BLaER1 treated with 17β-estradiol and CSF1 and Interleukin-3, amounts not matched to agents 10 nM and 100 nM (cell line): ENCODE data around the gene KCNQ4.
A peak's percentile ranks its signal among the peaks of the same experiment; 100 is the strongest.

Source experiments
- H3K27ac ChIP-seq, 11 experiments: shearing (Covaris generic); formaldehyde crosslinking; 2 replicates each; pipeline ENCODE4 v1.8.1; 2022
- H3K27me3 ChIP-seq, 11 experiments: shearing (Covaris generic); formaldehyde crosslinking; 2 replicates each; pipeline ENCODE4 v1.8.1; 2022
- H3K36me3 ChIP-seq, 11 experiments: shearing (Covaris generic); formaldehyde crosslinking; 2 replicates each; pipeline ENCODE4 v1.8.1; 2022
- H3K4me1 ChIP-seq, 10 experiments: shearing (Covaris generic); formaldehyde crosslinking; 2 replicates each; pipeline ENCODE4 v1.8.1; 2022
- H3K4me2 ChIP-seq, 11 experiments: shearing (Covaris generic); formaldehyde crosslinking; 2 replicates each; pipeline ENCODE4 v1.8.1; 2022
- H3K4me3 ChIP-seq, 10 experiments: shearing (Covaris generic); formaldehyde crosslinking; 2 replicates each; pipeline ENCODE4 v1.8.1; 2022
- H3K9ac ChIP-seq, 11 experiments: shearing (Covaris generic); formaldehyde crosslinking; 2 replicates each; pipeline ENCODE4 v1.8.1; 2022
- H3K9me3 ChIP-seq, 11 experiments: shearing (Covaris generic); formaldehyde crosslinking; replicated peaks in 1 of 11; 2 replicates each; pipeline ENCODE4 v1.8.1; 2022
- H4K20me1 ChIP-seq, 11 experiments: shearing (Covaris generic); formaldehyde crosslinking; 2 replicates each; pipeline ENCODE4 v1.8.1; 2022
- Cebpa-rat ChIP-seq, 11 experiments: shearing (Covaris generic); IDR thresholded peaks; 2 replicates each; pipeline ENCODE4 v1.8.1; 2022

KCNQ4 gene

GRCh38 chr1:40762144-40762923, 21.3 kb upstream of the KCNQ4 start:
- H4K20me1 ChIP-seq, result peaks cover 0 to 31% (median 3%) of the 10 kb centered on the region in 11 experiments; a peak in 10 of 22 replicates
- TF ChIP-seq Cebpa-rat (IDR thresholded peaks at IDR 0.05), result no peak
- H3K36me3 ChIP-seq, result peaks cover 86 to 99% (median 95%) of the 10 kb centered on the region in 11 experiments
- H3K4me1 ChIP-seq, result peaks cover 8 to 35% (median 29%) of the 10 kb centered on the region in 10 experiments
- no peaks in the 10 kb centered on the region for H3K27me3 ChIP-seq
- no peaks in the 10 kb centered on the region for H3K9me3 ChIP-seq
- no peak overlapping the region for H3K4me3 ChIP-seq
- peak overlapping the region in 8 of 11 experiments; percentile 3 to 83 (median 48); a peak in 13 of 22 replicates for H3K4me2 ChIP-seq
- peak overlapping the region in 1 of 11 experiments; percentile 16; a peak in 1 of 22 replicates for H3K9ac ChIP-seq
- H3K27ac ChIP-seq, result peak overlapping the region in 2 of 11 experiments; percentile 35 to 57; a peak in 2 of 22 replicates

DNA sequence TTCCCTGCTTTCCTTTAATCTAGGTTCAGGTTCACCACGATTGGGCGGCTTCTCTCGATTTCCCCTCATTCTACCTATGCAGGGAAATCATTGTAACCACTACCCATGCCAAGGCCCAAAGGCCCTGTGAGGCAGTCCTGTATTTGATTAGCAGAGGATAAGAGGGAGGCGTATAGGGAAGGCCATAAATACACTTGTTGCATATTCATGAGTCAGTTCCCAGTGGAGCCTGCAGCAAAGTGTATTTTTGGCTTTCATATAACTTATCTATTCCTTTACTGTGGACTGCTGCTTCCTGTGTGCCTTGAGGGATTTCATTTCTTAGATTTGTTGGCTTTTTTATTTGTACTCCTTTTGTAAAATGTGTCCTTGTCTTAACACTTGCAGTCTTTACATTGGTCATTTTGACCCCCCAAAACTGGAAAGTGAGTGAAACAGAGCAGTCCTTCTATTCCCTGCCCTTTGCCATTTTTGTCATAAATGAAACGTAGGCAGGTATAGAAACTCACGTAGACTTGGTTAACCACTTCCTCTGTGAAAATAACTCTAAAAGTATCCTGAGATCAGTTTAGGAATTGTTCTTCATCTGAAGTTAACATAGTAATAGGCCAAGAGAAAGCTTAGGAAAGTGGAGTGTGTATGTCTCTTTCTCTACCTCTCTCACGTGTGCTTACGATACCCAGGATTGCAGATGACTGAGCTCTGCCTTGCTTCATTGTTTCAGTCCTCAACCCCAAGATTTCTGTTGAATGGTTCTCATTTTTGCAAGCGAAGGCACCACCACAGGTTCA, 19.6 kb upstream of the KCNQ4 start:
- peak overlapping the region in 9 of 11 experiments; percentile 37 to 84 (median 72); a peak in 18 of 22 replicates for H3K4me2 ChIP-seq
- no peak for TF ChIP-seq Cebpa-rat (IDR thresholded peaks at IDR 0.05)
- peak overlapping the region in 1 of 11 experiments; percentile 27; a peak in 1 of 22 replicates for H3K27ac ChIP-seq
- H3K27me3 ChIP-seq, result no peaks in the 10 kb centered on the region
- peaks cover 86 to 98% (median 95%) of the 10 kb centered on the region in 11 experiments for H3K36me3 ChIP-seq
- peaks cover 0 to 32% (median 3%) of the 10 kb centered on the region in 11 experiments; a peak in 9 of 22 replicates for H4K20me1 ChIP-seq
- no peak overlapping the region; a peak in 1 of 20 replicates for H3K4me3 ChIP-seq
- peaks cover 8 to 36% (median 32%) of the 10 kb centered on the region in 10 experiments for H3K4me1 ChIP-seq
- no peaks in the 10 kb centered on the region for H3K9me3 ChIP-seq
- peak overlapping the region in 4 of 11 experiments; percentile 2 to 51 (median 28); a peak in 1 of 22 replicates for H3K9ac ChIP-seq

GRCh38 chr1:40764981-40765380, 18.6 kb upstream of the KCNQ4 start:
- Histone ChIP-seq H3K4me1 (peaks cover 14 to 47% (median 42%) of the 10 kb centered on the region in 10 experiments), H3K9me3 (no peaks in the 10 kb centered on the region), H3K4me3 (no peak overlapping the region), H4K20me1 (peaks cover 0 to 39% (median 3%) of the 10 kb centered on the region in 11 experiments; a peak in 10 of 22 replicates), H3K36me3 (peaks cover 81 to 98% (median 93%) of the 10 kb centered on the region in 11 experiments), H3K27ac (no peak overlapping the region), H3K27me3 (no peaks in the 10 kb centered on the region), H3K9ac (no peak overlapping the region), H3K4me2 (no peak overlapping the region)
- no peak for TF ChIP-seq Cebpa-rat (IDR thresholded peaks at IDR 0.05)

- Histone ChIP-seq H3K9ac (no peak overlapping the region), H3K4me2 (no peak overlapping the region), H3K36me3 (peaks cover 77 to 98% (median 91%) of the 10 kb centered on the region in 11 experiments), H3K27me3 (no peaks in the 10 kb centered on the region), H3K27ac (no peak overlapping the region), H3K4me1 (peaks cover 14 to 53% (median 50%) of the 10 kb centered on the region in 10 experiments), H3K4me3 (no peak overlapping the region), H4K20me1 (peaks cover 0 to 39% (median 8%) of the 10 kb centered on the region in 11 experiments; a peak in 12 of 22 replicates), H3K9me3 (no peaks in the 10 kb centered on the region)
- no peak for TF ChIP-seq Cebpa-rat (IDR thresholded peaks at IDR 0.05)
Observed at GRCh38 chr1:40766017-40766416, 17.6 kb upstream of the KCNQ4 start.

GRCh38 chr1:40766560-40766959, 17.0 kb upstream of the KCNQ4 start:
- no peaks in the 10 kb centered on the region for H3K27me3 ChIP-seq
- no peak overlapping the region for H3K4me3 ChIP-seq
- peaks cover 0 to 39% (median 8%) of the 10 kb centered on the region in 11 experiments; a peak in 12 of 22 replicates for H4K20me1 ChIP-seq
- no peak overlapping the region for H3K27ac ChIP-seq
- H3K9me3 ChIP-seq, result no peaks in the 10 kb centered on the region
- TF ChIP-seq Cebpa-rat (IDR thresholded peaks at IDR 0.05), result no peak
- H3K36me3 ChIP-seq, result peaks cover 77 to 98% (median 91%) of the 10 kb centered on the region in 11 experiments
- peaks cover 14 to 53% (median 48%) of the 10 kb centered on the region in 10 experiments for H3K4me1 ChIP-seq
- no peak overlapping the region for H3K4me2 ChIP-seq
- H3K9ac ChIP-seq, result no peak overlapping the region

GRCh38 chr1:40768146-40768990, 15.2 kb upstream of the KCNQ4 start:
- H3K4me2 ChIP-seq, result no peak overlapping the region
- no peak for TF ChIP-seq Cebpa-rat (IDR thresholded peaks at IDR 0.05)
- no peak overlapping the region for H3K27ac ChIP-seq
- H4K20me1 ChIP-seq, result peaks cover 0 to 30% (median 4%) of the 10 kb centered on the region in 11 experiments; a peak in 12 of 22 replicates
- H3K9me3 ChIP-seq, result no peaks in the 10 kb centered on the region
- H3K4me1 ChIP-seq, result peaks cover 14 to 37% (median 32%) of the 10 kb centered on the region in 10 experiments
- no peaks in the 10 kb centered on the region for H3K27me3 ChIP-seq
- H3K9ac ChIP-seq, result no peak overlapping the region
- peaks cover 77 to 96% (median 86%) of the 10 kb centered on the region in 11 experiments for H3K36me3 ChIP-seq
- no peak overlapping the region for H3K4me3 ChIP-seq

- peak overlapping the region in 4 of 11 experiments; percentile 3 to 32 (median 20); a peak in 3 of 22 replicates for H3K27ac ChIP-seq
- H3K9ac ChIP-seq, result peak overlapping the region in 5 of 11 experiments; percentile 4 to 46 (median 26); a peak in 6 of 22 replicates
- H3K4me2 ChIP-seq, result peak overlapping the region in 10 of 11 experiments; percentile 13 to 67 (median 50); a peak in 18 of 22 replicates
- no peaks in the 10 kb centered on the region for H3K9me3 ChIP-seq
- no peak overlapping the region for H3K4me3 ChIP-seq
- peaks cover 67 to 84% (median 73%) of the 10 kb centered on the region in 11 experiments for H3K36me3 ChIP-seq
- no peak for TF ChIP-seq Cebpa-rat (IDR thresholded peaks at IDR 0.05)
- H4K20me1 ChIP-seq, result peaks cover 0 to 26% (median 0%) of the 10 kb centered on the region in 11 experiments; a peak in 9 of 22 replicates
- no peaks in the 10 kb centered on the region for H3K27me3 ChIP-seq
- peaks cover 7 to 24% (median 20%) of the 10 kb centered on the region in 10 experiments; a peak in 18 of 20 replicates for H3K4me1 ChIP-seq
Observed at GRCh38 chr1:40769815-40770214, 13.8 kb upstream of the KCNQ4 start.
